Neural cell (in vitro differentiated cells): Measurements from ENCODE around the gene ACTR3C. TPM values are rescaled to one million over a fixed set of nuclear protein-coding genes. Genes with fewer than 3 reads are reported as not detected.

Experiments used
- H2AFZ ChIP-seq: fragments of 200-600, 300-800 bp; sonication (generic), shearing (Covaris generic); 2 replicates; pipeline ENCODE4 v1.6.0; 2014; ENCODE audit warnings: low read depth, mild to moderate bottlenecking, antibody characterized with exemption, low read length, moderate library complexity
- H3F3A ChIP-seq: fragments of 200-600 bp; shearing (Covaris generic); 2 replicates; pipeline ENCODE4 v1.6.1; 2016; ENCODE audit warnings: mild to moderate bottlenecking, moderate library complexity, mixed read lengths, antibody characterized with exemption, low read length; ENCODE audit not compliant: insufficient read depth, poor library complexity, severe bottlenecking
- H3K27ac ChIP-seq: fragments of 200-600, 300-800 bp; sonication (generic), shearing (Covaris generic); 2 replicates; pipeline ENCODE4 v1.5.1; 2014; ENCODE audit warnings: mild to moderate bottlenecking, low read length, moderate library complexity
- H3K27me3 ChIP-seq: fragments of 300-800, 200-600 bp; sonication (generic), shearing (Covaris generic); 2 replicates; pipeline ENCODE4 v1.6.0; 2014; ENCODE audit warnings: mild to moderate bottlenecking, low read depth, low read length, moderate library complexity; ENCODE audit not compliant: insufficient read depth
- H3K36me3 ChIP-seq: fragments of 300-800, 200-600 bp; sonication (generic), shearing (Covaris generic); 2 replicates; pipeline ENCODE4 v1.5.1; 2014; ENCODE audit warnings: mild to moderate bottlenecking, antibody characterized with exemption, low read length, moderate library complexity; ENCODE audit not compliant: insufficient read depth
- H3K4me2 ChIP-seq: fragments of 300-800, 200-600 bp; sonication (generic), shearing (Covaris generic); 2 replicates; pipeline ENCODE4 v1.6.0; 2014; ENCODE audit warnings: mild to moderate bottlenecking, low read length
- H3K4me3 ChIP-seq: fragments of 300-800, 200-600 bp; sonication (generic), shearing (Covaris generic); 2 replicates; pipeline ENCODE4 v1.5.1; 2014; ENCODE audit warnings: mild to moderate bottlenecking, low read length, moderate library complexity
- H3K79me2 ChIP-seq: fragments of 200-600 bp; shearing (Covaris generic); replicated peaks from 2 replicates; pipeline ENCODE4 v1.6.0; 2014; ENCODE audit warnings: mild to moderate bottlenecking, low read length, moderate library complexity; ENCODE audit not compliant: insufficient read depth
- H3K9ac ChIP-seq: fragments of 300-800, 200-600 bp; sonication (generic), shearing (Covaris generic); 2 replicates; pipeline ENCODE4 v1.6.1; 2016; ENCODE audit warnings: mild to moderate bottlenecking, low read length, mixed read lengths
- H3K9me2 ChIP-seq: fragments of 200-600 bp; shearing (Covaris generic); 2 replicates; pipeline ENCODE4 v1.6.1; 2016; ENCODE audit warnings: mild to moderate bottlenecking, low read length, mixed read lengths; ENCODE audit not compliant: insufficient read depth
- H3K9me3 ChIP-seq: fragments of 200-600, 300-800 bp; sonication (generic), shearing (Covaris generic); 2 replicates; pipeline ENCODE4 v1.6.1; 2016; ENCODE audit warnings: mild to moderate bottlenecking, mixed run types, low read length, moderate library complexity, mixed read lengths
- H4K20me1 ChIP-seq: fragments of 200-600 bp; shearing (Covaris generic); 2 replicates; pipeline ENCODE4 v1.6.1; 2016; ENCODE audit warnings: mild to moderate bottlenecking, mixed run types; ENCODE audit not compliant: insufficient read depth
- EP300 ChIP-seq: fragments of 450-650 bp; conservative IDR thresholded peaks from 2 replicates; pipeline ENCODE4 v1.6.1; 2014; ENCODE audit warnings: antibody characterized with exemption, mild to moderate bottlenecking, moderate library complexity; ENCODE audit not compliant: poor library complexity, severe bottlenecking
- EZH2 ChIP-seq: fragments of 200-600, 300-800 bp; shearing (Covaris generic), sonication (generic); IDR thresholded peaks from 2 replicates; pipeline ENCODE4 v1.6.1; 2014; ENCODE audit warnings: antibody characterized with exemption, low read length, borderline replicate concordance, mild to moderate bottlenecking; ENCODE audit not compliant: insufficient read depth, poor library complexity, severe bottlenecking
- MXI1 ChIP-seq: fragments of 450-650 bp; conservative IDR thresholded peaks from 2 replicates; pipeline ENCODE4 v1.6.1; 2014; ENCODE audit warnings: antibody characterized with exemption, mild to moderate bottlenecking; ENCODE audit not compliant: poor library complexity, severe bottlenecking
- POLR2AphosphoS5 ChIP-seq: IDR thresholded peaks from 2 replicates; pipeline ENCODE4 v1.6.1; 2012
- RAD21 ChIP-seq: fragments of 450-650 bp; conservative IDR thresholded peaks from 2 replicates; pipeline ENCODE4 v1.6.1; 2014; ENCODE audit warnings: antibody characterized with exemption, mild to moderate bottlenecking, moderate library complexity
- SMC3 ChIP-seq: fragments of 450-650 bp; conservative IDR thresholded peaks from 2 replicates; pipeline ENCODE4 v1.6.1; 2014; ENCODE audit warnings: antibody characterized with exemption, mild to moderate bottlenecking, moderate library complexity; ENCODE audit not compliant: poor library complexity
- TAF1 ChIP-seq: IDR thresholded peaks from 2 replicates; pipeline ENCODE4 v1.6.1; 2012; ENCODE audit warnings: low read depth
- polyA plus RNA-seq: library from polyadenylated mRNA; depleted of rRNA; stranded (reverse); fragments of >200 nt; gene quantifications from 2 replicates; pipeline ENCODE4 v1.2.3, GENCODE V29; 2014
- TF ChIP-seq, protein P1 (sequence below): fragments of 450-650 bp; IDR thresholded peaks from 2 replicates; pipeline ENCODE4 v1.5.1; 2014; ENCODE audit warnings: antibody characterized with exemption, mild to moderate bottlenecking, moderate library complexity; ENCODE audit not compliant: poor library complexity, severe bottlenecking
- TF ChIP-seq, protein P2 (sequence below): IDR thresholded peaks from 2 replicates; pipeline ENCODE4 v1.6.1; 2012; ENCODE audit warnings: borderline replicate concordance

Gene ACTR3C
- polyA plus RNA-seq, 1 donor from 2014 or later, result not detected

DNA sequence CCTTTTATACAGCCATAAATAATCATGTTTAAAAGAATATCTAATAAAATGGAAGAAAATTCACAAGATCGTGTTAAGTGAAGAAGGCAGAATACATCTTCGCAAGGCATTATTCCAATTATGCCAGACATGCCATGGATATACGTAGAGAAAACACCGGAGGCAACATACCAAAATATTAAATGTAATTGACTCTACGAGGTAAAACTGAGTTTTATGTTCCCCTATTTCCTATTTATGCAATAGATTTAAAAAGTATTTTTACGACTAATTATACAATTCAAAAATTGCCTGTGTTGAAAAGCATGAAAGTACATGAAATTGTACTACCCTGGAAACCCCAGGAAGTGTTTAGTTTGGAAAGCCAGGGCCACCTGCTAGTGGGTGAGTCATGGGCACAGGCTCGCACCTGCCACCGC lies 44.3 kb upstream of the ACTR3C start:
- peak overlapping the region; percentile 83 for H3K27ac ChIP-seq

DNA sequence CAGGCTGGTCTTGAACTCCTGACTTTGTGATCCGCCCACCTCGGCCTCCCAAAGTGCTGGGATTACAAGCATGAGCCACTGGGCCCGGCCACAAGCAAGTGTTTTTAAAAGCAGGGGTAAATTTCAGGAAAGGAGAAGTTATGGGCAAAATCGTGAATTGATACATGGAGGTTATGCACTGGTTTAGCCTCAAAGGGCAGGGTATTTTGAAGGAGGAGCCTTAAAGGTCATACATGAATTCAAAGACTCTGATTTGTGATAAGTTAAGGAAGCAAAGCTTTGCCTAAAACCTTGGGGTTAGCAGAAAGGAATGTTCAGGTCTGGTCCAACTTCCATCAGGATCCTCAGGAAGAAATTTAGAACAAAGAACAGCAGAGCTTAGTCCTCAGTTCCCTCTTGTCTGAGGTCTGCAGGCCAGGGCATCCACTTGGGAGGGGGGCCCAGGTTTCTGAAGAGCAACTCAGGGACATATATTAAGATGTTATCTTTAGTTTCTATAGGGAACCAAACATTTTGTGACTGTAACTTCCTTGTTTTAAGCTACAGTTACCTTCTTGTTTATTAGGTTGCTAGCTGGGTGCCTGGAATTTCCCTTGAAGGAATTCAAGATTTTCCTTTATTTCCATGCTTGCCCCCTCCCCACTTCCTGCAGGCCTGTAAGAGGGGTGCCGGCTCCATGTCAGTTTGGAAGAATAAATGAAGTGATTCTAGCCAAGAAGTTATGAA lies 42.5 kb upstream of the ACTR3C start:
- H3K27ac ChIP-seq, result no peak overlapping the region
- H3K36me3 ChIP-seq, result no peaks in the 10 kb centered on the region
- no peak overlapping the region for H3K4me3 ChIP-seq
- no peak overlapping the region for H3K9ac ChIP-seq
- no peaks in the 10 kb centered on the region for H3F3A ChIP-seq
- no peaks in the 10 kb centered on the region for H3K27me3 ChIP-seq
- H4K20me1 ChIP-seq, result no peaks in the 10 kb centered on the region
- no peaks in the 10 kb centered on the region for H3K9me3 ChIP-seq
- no peaks in the 10 kb centered on the region for H3K9me2 ChIP-seq
- TF ChIP-seq EZH2 (no peak), MXI1 (no peak)
- TF ChIP-seq, protein P1, sequence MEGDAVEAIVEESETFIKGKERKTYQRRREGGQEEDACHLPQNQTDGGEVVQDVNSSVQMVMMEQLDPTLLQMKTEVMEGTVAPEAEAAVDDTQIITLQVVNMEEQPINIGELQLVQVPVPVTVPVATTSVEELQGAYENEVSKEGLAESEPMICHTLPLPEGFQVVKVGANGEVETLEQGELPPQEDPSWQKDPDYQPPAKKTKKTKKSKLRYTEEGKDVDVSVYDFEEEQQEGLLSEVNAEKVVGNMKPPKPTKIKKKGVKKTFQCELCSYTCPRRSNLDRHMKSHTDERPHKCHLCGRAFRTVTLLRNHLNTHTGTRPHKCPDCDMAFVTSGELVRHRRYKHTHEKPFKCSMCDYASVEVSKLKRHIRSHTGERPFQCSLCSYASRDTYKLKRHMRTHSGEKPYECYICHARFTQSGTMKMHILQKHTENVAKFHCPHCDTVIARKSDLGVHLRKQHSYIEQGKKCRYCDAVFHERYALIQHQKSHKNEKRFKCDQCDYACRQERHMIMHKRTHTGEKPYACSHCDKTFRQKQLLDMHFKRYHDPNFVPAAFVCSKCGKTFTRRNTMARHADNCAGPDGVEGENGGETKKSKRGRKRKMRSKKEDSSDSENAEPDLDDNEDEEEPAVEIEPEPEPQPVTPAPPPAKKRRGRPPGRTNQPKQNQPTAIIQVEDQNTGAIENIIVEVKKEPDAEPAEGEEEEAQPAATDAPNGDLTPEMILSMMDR, result no peak
- H2AFZ ChIP-seq, result no peak overlapping the region
- peaks cover 19% of the 10 kb centered on the region for H3K79me2 ChIP-seq
- no peak overlapping the region for H3K4me2 ChIP-seq

More for the DNA sequence above, 44.3 kb upstream of the ACTR3C start:
- Histone ChIP-seq H2AFZ (peak overlapping the region; percentile 56), H3K9ac (peak overlapping the region; percentile 95), H3K36me3 (no peaks in the 10 kb centered on the region), H3K9me3 (no peaks in the 10 kb centered on the region), H3K27me3 (no peaks in the 10 kb centered on the region), H3K79me2 (peaks cover 26% of the 10 kb centered on the region), H3F3A (no peaks in the 10 kb centered on the region), H3K9me2 (no peaks in the 10 kb centered on the region), H3K4me2 (peak overlapping the region; percentile 55), H4K20me1 (no peaks in the 10 kb centered on the region), H3K4me3 (peak overlapping the region; percentile 98)
- TF ChIP-seq MXI1 (no peak), EP300 (no peak), SMC3 (no peak), EZH2 (no peak), POLR2AphosphoS5 (no peak), TAF1 (no peak), RAD21 (no peak)
- TF ChIP-seq, protein P1, result no peak
- TF ChIP-seq, protein P2, sequence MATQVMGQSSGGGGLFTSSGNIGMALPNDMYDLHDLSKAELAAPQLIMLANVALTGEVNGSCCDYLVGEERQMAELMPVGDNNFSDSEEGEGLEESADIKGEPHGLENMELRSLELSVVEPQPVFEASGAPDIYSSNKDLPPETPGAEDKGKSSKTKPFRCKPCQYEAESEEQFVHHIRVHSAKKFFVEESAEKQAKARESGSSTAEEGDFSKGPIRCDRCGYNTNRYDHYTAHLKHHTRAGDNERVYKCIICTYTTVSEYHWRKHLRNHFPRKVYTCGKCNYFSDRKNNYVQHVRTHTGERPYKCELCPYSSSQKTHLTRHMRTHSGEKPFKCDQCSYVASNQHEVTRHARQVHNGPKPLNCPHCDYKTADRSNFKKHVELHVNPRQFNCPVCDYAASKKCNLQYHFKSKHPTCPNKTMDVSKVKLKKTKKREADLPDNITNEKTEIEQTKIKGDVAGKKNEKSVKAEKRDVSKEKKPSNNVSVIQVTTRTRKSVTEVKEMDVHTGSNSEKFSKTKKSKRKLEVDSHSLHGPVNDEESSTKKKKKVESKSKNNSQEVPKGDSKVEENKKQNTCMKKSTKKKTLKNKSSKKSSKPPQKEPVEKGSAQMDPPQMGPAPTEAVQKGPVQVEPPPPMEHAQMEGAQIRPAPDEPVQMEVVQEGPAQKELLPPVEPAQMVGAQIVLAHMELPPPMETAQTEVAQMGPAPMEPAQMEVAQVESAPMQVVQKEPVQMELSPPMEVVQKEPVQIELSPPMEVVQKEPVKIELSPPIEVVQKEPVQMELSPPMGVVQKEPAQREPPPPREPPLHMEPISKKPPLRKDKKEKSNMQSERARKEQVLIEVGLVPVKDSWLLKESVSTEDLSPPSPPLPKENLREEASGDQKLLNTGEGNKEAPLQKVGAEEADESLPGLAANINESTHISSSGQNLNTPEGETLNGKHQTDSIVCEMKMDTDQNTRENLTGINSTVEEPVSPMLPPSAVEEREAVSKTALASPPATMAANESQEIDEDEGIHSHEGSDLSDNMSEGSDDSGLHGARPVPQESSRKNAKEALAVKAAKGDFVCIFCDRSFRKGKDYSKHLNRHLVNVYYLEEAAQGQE, result no peak
